Measurements from ENCODE around the gene CAMK1G. TPM values are rescaled to one million over a fixed set of nuclear protein-coding genes. Genes with fewer than 3 reads are reported as not detected.

Gene CAMK1G
- total and polyA plus RNA-seq, 2 experiments from 2014 or later = 0.11 TPM; not detected in 1

DNA sequence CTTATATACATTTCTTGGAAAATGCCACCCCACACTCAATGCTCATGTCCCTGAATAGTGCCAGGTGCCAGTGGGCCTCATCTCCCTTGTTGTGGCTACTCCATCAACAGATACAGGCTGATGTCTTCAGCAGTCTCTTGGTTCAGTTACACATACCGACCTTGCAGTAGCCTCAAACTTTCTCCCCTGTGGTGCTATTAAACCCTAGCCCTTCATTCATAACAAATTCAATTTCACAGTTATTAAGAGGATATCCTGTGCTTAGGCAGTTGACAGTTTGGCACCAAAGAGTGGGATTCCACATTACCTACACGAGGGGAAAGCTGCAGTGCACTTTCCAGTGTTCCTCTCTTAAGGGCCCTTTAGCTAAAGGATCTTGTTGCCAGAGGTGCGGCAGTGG is 35.9 kb upstream of the CAMK1G start:
- Histone ChIP-seq H3K9me2 (ENCODE audit: insufficient read depth) (no peaks in the 10 kb centered on the region), H3F3A (ENCODE audit: insufficient read depth) (no peaks in the 10 kb centered on the region), H3K27me3 (replicated peaks; ENCODE audit: insufficient read depth) (no peaks in the 10 kb centered on the region; the same call in 1 of the 2 replicates), H3K79me2 (ENCODE audit: insufficient read depth) (no peaks in the 10 kb centered on the region), H3K4me3 (no peak overlapping the region), H3K36me3 (ENCODE audit: low read depth) (no peaks in the 10 kb centered on the region), H3K9me3 (ENCODE audit: low read depth) (no peaks in the 10 kb centered on the region), H4K20me1 (ENCODE audit: insufficient read depth) (no peaks in the 10 kb centered on the region), H3K9ac (no peak overlapping the region), H2AFZ (no peak overlapping the region), H3K4me1 (ENCODE audit: insufficient read depth) (no peaks in the 10 kb centered on the region), H3K27ac (no peak overlapping the region), H3K4me2 (ENCODE audit: unreplicated experiment) (no peak overlapping the region)
- TF ChIP-seq EZH2 (IDR thresholded peaks at IDR 0.05; ENCODE audit: insufficient read depth, poor library complexity, severe bottlenecking) (no peak), EZH2phosphoT487 (IDR thresholded peaks at IDR 0.05; ENCODE audit: insufficient read depth, low read depth) (no peak)
- WGBS, 2 experiments (ENCODE audit: low coverage in 1 of 2, low lambda C conversion rate in 2 of 2, missing lambda C conversion rate in 2 of 2) = 44 to 48% methylated on average over 3 of the region's 3 CpGs
- no peak for DNase-seq
- in situ Hi-C loops (cut with MboI) = no loop called here

DNA sequence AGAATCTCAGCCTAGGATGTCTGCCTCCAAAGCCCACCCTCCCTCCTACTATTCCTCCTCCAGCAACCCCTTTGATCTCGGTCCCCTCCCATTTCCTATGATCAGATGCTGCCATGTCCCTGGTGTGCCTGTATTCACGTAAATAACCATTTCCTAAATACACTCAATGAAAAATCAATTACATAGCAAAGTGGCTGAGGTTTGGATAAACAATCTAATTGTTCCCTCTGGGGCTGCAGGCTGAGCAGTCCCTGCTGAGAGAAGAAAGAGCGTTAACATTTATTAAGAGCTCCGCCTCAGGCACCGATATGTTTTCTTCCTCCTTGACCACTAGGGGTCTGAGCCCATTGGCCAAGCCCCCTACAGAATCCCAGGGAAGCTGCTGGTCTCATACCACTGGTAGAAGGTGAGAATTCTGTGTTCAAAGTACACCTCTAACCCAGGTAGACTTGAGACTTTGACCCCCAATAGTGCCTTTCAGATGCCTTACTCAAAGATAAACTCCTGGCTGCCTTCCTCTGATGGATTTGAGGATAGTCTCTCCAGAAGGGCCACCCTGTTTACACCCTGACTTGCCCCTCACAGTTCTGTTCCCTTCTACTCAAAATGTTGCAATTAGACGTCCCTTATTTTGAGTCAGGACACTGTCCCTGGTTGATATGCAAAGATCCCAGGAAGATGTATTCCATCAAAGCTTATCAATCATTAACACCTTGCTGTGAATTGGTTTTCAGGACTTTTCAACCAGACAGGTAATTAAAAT is 33.9 kb upstream of the CAMK1G start:
- H3K27me3 ChIP-seq (replicated peaks; ENCODE audit: insufficient read depth) = no peaks in the 10 kb centered on the region; the same call in 1 of the 2 replicates
- H3K9me3 ChIP-seq (ENCODE audit: low read depth) = no peaks in the 10 kb centered on the region
- H3K79me2 ChIP-seq (ENCODE audit: insufficient read depth) = no peaks in the 10 kb centered on the region
- no peak overlapping the region for H2AFZ ChIP-seq
- 14 to 15% methylated on average over 6 of the region's 6 CpGs for WGBS, 2 experiments (ENCODE audit: low coverage in 1 of 2, low lambda C conversion rate in 2 of 2, missing lambda C conversion rate in 2 of 2)
- no peak overlapping the region for H3K4me3 ChIP-seq
- DNase-seq = no peak
- no peak for TF ChIP-seq EZH2 (IDR thresholded peaks at IDR 0.05; ENCODE audit: insufficient read depth, poor library complexity, severe bottlenecking)
- TF ChIP-seq EZH2phosphoT487 (IDR thresholded peaks at IDR 0.05; ENCODE audit: insufficient read depth, low read depth) = no peak
- H3K9ac ChIP-seq = no peak overlapping the region
- H3K4me1 ChIP-seq (ENCODE audit: insufficient read depth) = no peaks in the 10 kb centered on the region
- no peak overlapping the region for H3K4me2 ChIP-seq (ENCODE audit: unreplicated experiment)
- H3K36me3 ChIP-seq (ENCODE audit: low read depth) = no peaks in the 10 kb centered on the region
- no peaks in the 10 kb centered on the region for H3K9me2 ChIP-seq (ENCODE audit: insufficient read depth)
- no peaks in the 10 kb centered on the region for H4K20me1 ChIP-seq (ENCODE audit: insufficient read depth)
- H3K27ac ChIP-seq = no peak overlapping the region
- in situ Hi-C loops (cut with MboI) = no loop called here
- no peaks in the 10 kb centered on the region for H3F3A ChIP-seq (ENCODE audit: insufficient read depth)

DNA sequence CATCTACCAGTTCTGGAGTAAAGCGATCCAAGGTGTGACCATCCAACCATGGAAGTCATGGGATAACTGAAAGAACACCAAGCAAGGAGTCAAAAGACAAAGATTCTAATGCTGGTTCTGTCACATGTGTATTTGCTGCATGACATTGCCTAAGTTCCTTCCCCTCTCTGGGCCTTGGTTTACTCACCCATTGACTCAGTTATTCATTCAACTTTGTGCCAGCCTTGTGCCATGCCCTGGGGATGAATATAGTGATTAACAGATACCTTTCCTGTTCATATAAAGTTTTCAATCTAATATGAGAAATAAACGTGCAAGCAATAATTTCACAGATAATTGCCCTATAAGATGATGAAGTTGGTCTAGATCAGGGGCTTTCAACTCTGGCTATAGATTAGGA is 33.0 kb upstream of the CAMK1G start:
- 49 to 62% methylated on average over 2 of the region's 2 CpGs for WGBS, 2 experiments (ENCODE audit: low coverage in 1 of 2, low lambda C conversion rate in 2 of 2, missing lambda C conversion rate in 2 of 2)
- Histone ChIP-seq H3K4me2 (ENCODE audit: unreplicated experiment) (no peak overlapping the region), H3K79me2 (ENCODE audit: insufficient read depth) (no peaks in the 10 kb centered on the region), H3K27ac (no peak overlapping the region), H3K4me1 (ENCODE audit: insufficient read depth) (no peaks in the 10 kb centered on the region), H2AFZ (no peak overlapping the region), H3K9me2 (ENCODE audit: insufficient read depth) (no peaks in the 10 kb centered on the region), H3K4me3 (no peak overlapping the region), H3K9me3 (ENCODE audit: low read depth) (no peaks in the 10 kb centered on the region), H4K20me1 (ENCODE audit: insufficient read depth) (no peaks in the 10 kb centered on the region), H3K9ac (no peak overlapping the region), H3K36me3 (ENCODE audit: low read depth) (no peaks in the 10 kb centered on the region), H3F3A (ENCODE audit: insufficient read depth) (no peaks in the 10 kb centered on the region), H3K27me3 (replicated peaks; ENCODE audit: insufficient read depth) (no peaks in the 10 kb centered on the region; the same call in 1 of the 2 replicates)
- DNase-seq = no peak
- in situ Hi-C loops (cut with MboI) = no loop called here
- no peak for TF ChIP-seq EZH2 (IDR thresholded peaks at IDR 0.05; ENCODE audit: insufficient read depth, poor library complexity, severe bottlenecking)
- TF ChIP-seq EZH2phosphoT487 (IDR thresholded peaks at IDR 0.05; ENCODE audit: insufficient read depth, low read depth) = no peak

DNA sequence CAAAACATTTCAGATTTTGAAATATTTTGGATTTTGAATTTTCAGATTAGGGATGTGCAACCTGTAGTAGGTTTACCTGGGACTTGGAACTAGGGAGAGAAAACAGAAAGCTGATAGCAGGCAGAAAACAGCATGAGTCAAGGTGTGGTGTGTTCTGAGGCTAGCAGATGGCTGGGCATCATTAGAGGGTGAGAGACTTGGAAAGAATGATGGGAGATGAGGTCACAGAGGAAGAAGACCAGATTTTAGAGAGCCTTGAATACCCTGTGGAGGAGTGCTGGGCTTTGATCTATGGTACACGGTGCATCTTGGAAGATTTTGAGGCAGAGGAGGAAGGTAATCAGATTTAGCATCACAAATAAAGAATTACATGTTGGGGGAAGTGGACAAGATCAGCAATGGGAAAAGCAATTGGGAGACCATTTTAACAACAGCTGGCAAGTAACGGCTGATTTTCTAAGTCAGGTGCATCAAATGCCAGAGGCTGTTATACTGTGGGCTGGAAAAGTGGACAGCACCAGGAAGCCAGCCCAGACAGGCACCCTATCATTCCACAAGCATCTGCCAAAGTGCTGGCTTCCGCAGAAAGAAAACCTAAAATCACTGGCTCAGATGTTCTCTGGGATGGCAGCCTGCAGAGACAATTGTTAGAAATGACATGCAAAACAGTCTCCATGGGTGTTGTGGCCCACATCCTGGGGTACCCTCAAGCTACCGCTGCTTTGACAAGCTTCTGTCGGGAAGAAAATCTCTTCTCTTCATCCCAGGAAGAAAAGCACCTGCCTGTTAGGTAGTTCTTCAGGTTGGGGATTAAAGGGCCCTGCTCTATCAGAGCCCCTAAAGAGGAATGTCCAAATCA is 30.9 kb upstream of the CAMK1G start:
- Histone ChIP-seq H3K4me1 (ENCODE audit: insufficient read depth) (no peaks in the 10 kb centered on the region), H3K27me3 (replicated peaks; ENCODE audit: insufficient read depth) (no peaks in the 10 kb centered on the region; the same call in 1 of the 2 replicates), H3F3A (ENCODE audit: insufficient read depth) (no peaks in the 10 kb centered on the region), H3K4me2 (ENCODE audit: unreplicated experiment) (no peak overlapping the region), H3K27ac (no peak overlapping the region), H3K9me3 (ENCODE audit: low read depth) (no peaks in the 10 kb centered on the region), H3K79me2 (ENCODE audit: insufficient read depth) (no peaks in the 10 kb centered on the region), H3K9me2 (ENCODE audit: insufficient read depth) (no peaks in the 10 kb centered on the region), H2AFZ (no peak overlapping the region), H3K9ac (no peak overlapping the region), H3K36me3 (ENCODE audit: low read depth) (no peaks in the 10 kb centered on the region), H4K20me1 (ENCODE audit: insufficient read depth) (no peaks in the 10 kb centered on the region), H3K4me3 (no peak overlapping the region)
- TF ChIP-seq EZH2 (IDR thresholded peaks at IDR 0.05; ENCODE audit: insufficient read depth, poor library complexity, severe bottlenecking) = no peak
- no peak for TF ChIP-seq EZH2phosphoT487 (IDR thresholded peaks at IDR 0.05; ENCODE audit: insufficient read depth, low read depth)
- DNase-seq = no peak
- in situ Hi-C loops (cut with MboI) = no loop called here
- WGBS, 2 experiments (ENCODE audit: low coverage in 1 of 2, low lambda C conversion rate in 2 of 2, missing lambda C conversion rate in 2 of 2) = 20 to 24% methylated on average over 5 of the region's 5 CpGs
